ENCODE results near the gene TEX50.
"Not testable (repeated sequence)": the region's sequence is repeated elsewhere in the genome, so short reads cannot be mapped to it uniquely, and the experiment has no call there.

TEX50 gene

GRCh38 chr1:173682184-173682583 is 47.0 kb downstream of the TEX50 start:
- Histone ChIP-seq H3K27ac (no peak overlapping the region), H3K36me3 (replicated peaks) (no peaks in the 10 kb centered on the region), H3K27me3 (replicated peaks) (no peaks in the 10 kb centered on the region), H3K4me3 (ENCODE audit: low read depth, low read length) (no peak overlapping the region)
- DNase-seq, result no peak
- in situ Hi-C loops (cut with HindIII; ENCODE audit: low pct_ligation_motif_present, low sequenced_read_pairs), result no loop called here
- no peak for TF ChIP-seq CTCF (IDR thresholded peaks at IDR 0.05; ENCODE audit: low read depth, low read length, missing control alignments)

GRCh38 chr1:173683838-173684237 is 48.7 kb downstream of the TEX50 start:
- in situ Hi-C loops (cut with HindIII; ENCODE audit: low pct_ligation_motif_present, low sequenced_read_pairs); H3K27me3 ChIP-seq (replicated peaks); H3K27ac ChIP-seq; H3K4me3 ChIP-seq (ENCODE audit: low read depth, low read length); DNase-seq; H3K36me3 ChIP-seq (replicated peaks): not testable (repeated sequence)

GRCh38 chr1:173685121-173685520 is 50.0 kb downstream of the TEX50 start:
- H3K36me3 ChIP-seq (replicated peaks); H3K4me3 ChIP-seq (ENCODE audit: low read depth, low read length); in situ Hi-C loops (cut with HindIII; ENCODE audit: low pct_ligation_motif_present, low sequenced_read_pairs); DNase-seq; H3K27ac ChIP-seq; H3K27me3 ChIP-seq (replicated peaks): not testable (repeated sequence)

Data from brain microvascular endothelial cell (primary cell).